T-helper 22 cell (primary cell): ENCODE measurements around the gene C5orf24.
"Not testable (repeated sequence)": the region's sequence is repeated elsewhere in the genome, so short reads cannot be mapped to it uniquely, and the experiment has no call there.

ENCODE experiments used
- DNase-seq: peaks from one replicate; pipeline ENCODE4 v3.0.0-alpha.2; 2020; ENCODE audit warnings: low read depth

C5orf24 gene

DNA sequence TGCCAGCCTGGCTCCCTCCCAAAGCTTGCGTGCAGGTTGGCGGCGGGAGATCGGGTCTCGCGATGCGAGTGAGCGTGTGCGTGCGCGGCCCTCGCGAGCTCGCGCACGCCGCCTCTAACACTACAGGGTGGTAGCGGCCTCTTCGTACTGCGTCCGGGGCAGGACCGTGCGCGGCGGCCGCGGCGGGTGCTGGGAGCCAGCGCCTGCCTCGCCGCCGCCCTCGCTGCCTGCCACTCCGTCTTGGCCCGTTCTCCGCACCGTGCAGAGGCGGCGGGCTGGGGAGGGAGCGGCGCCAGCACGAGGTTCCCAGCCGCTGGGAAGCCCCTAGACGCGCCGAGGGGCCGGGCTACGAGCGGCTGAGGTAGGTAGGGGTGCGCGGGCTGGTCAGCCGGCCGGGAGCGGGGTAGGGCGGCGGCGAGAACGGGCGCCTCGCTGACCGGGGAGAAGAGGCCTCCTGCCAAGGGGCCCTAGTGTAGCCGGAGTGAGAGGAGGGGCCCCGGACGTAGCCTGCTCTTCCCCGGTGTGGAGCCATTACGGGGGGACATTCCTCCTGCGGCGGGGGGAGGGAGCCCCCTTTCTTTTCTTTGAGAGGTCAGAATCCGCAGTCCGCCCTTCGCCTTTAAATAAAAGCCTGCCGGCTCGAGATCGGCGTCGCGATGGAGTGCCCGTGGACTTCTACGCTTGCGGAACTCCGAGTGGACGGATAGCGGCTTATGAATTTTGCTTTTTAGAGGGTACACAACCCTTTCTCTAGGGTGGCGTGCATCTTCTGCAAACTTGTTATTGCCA, at the start of gene C5orf24:
Gene C5orf24, plus strand, starts transcription at position 117 of the 789 bp plus-strand sequence. CDS start 8,933 bp downstream, outside the sequence.
- peak; percentile 85 for DNase-seq

DNA sequence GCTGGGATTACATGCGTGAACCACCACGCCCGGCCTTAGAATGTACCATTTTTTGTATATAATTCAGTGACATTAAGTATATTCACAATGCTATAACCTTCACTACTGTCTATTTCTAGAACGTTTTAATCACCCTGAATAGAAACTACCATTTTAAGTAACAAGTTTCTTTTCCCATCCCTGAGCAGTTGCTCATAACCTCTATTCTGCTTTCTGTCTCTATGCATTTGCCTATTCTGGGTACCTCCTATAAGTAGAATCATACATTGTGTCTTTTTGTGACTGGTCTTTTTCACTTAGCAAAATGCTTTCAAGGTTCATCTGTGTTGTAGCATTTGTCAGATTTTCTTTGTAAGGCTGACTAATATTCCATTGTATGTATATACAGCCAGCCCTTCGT, 47.3 kb upstream of the C5orf24 start:
- DNase-seq, result no peak

GRCh38 chr5:134803821-134804220, 41.9 kb upstream of the C5orf24 start:
- no peak for DNase-seq

- DNase-seq, result no peak
Observed at GRCh38 chr5:134813407-134813806, 32.4 kb upstream of the C5orf24 start.

DNA sequence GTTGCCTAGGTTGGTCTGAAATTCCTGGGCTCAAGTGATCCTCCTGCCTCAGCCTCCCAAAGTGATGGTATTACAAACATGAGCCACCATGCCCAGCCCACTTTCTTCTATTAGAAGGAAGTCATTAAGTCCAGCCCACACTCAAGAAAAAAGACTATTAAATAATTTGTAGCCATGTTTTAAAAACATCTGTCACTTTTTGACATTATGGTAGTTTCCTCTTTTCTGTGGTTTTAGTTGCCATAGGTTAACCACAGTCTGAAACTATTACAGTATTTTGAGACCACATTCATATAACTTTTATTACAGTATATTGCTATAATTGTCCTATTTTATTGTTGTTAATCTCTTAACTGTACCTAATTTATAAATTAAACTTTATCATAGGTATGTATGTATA, 31.9 kb upstream of the C5orf24 start:
- DNase-seq, result no peak

DNA sequence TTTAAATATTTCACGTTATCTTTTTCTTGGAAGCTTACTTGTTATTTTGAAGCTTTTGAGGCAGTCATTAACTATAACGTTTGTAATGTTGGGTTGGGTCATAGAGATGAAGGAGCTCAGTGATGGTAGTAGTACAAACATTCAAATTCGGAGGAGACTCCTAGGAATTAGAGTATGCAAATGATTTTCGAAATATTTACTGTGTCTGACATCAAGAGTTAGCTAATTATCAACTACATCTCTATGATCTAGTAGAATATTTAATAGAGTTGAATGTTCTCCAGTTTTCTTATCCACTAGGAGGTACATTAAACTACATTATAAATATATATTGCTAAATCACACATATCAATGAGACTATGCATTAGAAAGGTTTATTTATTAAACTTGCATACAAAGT, 28.8 kb upstream of the C5orf24 start:
- no peak for DNase-seq

DNA sequence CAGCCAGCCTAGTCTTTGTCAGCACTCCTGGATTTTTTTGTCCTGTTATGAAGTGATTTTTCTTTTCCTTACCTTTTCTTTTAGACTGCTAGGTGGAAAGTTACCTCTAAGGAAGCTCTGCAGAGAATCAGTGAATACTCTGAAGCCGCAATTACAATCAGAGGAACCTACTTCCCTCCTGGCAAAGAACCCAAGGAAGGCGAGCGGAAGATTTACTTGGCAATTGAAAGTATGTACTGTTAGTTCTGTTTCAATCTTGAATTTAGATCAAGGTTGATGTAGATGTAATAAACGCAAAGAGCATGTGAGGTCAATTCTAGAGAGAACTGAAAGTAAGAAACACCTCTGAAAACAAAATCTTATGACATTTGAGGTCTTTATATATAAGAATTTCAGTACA, 27.0 kb upstream of the C5orf24 start:
- no peak for DNase-seq

DNA sequence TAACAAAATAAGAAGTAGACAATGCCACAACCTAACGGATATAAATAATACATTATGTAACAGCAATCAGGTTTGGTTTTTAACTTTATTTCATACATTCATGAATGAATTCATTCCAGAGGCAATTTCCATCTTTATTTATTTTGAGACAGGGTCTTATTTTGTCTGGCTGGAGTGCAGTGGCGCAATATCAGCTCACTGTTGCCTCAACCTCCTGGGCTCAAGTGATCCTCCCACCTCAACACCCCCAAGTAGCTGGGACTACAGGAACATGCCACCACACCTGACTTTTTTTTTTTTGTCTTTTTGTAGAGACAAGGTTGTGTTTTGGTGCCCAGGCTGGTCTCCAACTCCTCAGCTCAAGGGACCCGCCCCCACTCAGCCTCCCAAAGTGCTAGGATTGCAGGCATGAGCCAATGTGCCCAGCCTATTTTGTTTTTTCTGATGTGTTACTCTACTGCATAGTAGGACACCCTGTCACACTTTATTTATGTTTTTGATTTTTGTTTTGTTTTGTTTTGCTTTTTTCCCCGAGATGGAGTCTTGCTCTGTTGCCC, 26.3 kb upstream of the C5orf24 start:
- no peak for DNase-seq

DNA sequence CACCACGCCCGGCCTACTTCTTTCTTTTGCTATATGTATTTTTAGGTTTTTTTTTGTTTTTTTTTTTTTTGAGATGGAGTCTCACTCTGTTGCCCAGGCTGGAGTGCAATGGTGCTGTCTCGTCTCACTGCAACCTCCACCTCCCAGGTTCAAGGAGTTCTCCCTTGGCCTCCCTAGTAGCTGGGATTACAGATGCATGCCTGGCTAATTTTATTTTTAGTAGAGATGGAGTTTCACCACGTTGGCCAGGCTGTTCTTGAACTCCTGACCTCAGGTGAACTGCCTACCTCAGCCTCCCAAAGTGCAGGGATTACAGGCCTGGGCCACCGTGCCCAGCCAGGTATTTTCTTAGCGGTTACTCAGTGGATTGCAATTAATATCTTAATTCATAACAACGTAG, 23.9 kb upstream of the C5orf24 start:
- DNase-seq, result no peak

- no peak for DNase-seq
Observed at GRCh38 chr5:134824681-134825080, 21.1 kb upstream of the C5orf24 start.

DNA sequence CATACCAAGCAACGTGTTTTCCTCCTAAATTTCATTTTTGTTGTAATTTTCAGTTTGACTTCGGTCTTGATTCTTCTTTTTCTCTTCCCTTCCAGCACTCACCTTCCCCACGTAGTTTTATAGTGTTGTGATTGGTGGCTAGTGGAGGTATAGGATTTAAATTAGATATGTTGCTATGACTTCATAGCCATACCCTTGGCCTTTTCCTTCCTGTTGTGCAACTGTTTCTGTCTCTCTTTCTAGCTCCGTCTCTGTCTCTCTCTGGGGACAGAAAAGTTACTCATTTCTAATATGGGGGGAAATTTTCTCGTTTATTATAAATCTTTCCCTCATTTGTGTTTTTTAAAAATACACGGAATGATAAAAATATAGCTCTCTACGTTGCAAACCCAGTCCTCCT, 20.6 kb upstream of the C5orf24 start:
- DNase-seq, result no peak

DNA sequence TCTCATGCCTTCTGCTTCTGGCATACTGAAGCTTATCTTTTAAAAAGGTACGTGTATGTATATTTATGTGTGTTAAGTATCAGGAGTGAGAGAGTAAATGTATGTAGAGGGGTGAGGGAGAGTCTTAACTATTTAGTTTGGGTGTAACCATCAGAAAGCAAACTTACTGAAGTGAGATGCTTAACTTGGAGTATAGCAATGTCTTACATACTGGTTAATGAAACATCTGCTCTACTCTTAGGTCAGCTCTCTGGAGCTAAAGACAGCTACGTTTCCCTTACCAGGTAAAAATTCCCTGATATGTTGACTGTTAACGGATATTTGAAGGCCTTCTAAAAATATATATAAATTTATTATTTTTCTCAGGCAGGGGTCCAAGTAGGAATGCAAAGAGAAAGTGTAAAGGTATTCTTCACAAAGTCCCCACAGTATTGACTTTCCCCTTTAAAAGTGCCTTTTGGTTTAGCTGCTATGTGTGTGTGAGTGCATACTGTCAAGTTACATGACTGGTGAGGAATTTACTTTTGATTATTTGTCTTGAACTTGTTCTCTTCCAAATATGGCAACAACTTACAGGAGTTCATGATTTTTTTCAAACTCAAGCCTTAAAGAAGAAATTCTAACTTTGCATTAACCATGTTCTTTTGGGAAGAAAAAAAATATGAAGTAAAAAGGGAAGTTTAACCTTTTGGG, 12.3 kb upstream of the C5orf24 start:
- no peak for DNase-seq

- DNase-seq, result no peak
Observed at GRCh38 chr5:134835623-134836022, 10.1 kb upstream of the C5orf24 start.

GRCh38 chr5:134837530-134838181, 8.1 kb upstream of the C5orf24 start:
- DNase-seq, result no peak

GRCh38 chr5:134838361-134838760, 7.4 kb upstream of the C5orf24 start:
- not testable (repeated sequence) for DNase-seq

DNA sequence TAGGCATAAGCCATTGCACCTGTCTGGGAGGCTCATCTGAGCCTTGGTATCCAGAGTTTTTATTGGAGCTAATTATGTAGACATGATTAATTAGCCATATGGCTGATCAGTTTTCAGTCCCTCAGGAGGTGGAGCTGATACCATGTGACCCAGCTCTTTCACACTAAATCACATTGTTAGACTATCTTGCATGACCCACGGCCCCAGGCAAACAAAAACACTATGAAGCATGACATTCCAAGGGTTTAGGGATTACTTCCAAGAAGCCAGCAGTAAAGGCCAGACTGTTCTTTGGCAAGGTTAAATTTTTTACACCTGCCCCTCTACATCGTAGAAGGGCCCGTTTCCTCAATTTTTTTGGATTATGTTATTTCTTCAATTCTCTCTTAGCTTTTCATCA, 5.0 kb upstream of the C5orf24 start:
- DNase-seq, result no peak

DNA sequence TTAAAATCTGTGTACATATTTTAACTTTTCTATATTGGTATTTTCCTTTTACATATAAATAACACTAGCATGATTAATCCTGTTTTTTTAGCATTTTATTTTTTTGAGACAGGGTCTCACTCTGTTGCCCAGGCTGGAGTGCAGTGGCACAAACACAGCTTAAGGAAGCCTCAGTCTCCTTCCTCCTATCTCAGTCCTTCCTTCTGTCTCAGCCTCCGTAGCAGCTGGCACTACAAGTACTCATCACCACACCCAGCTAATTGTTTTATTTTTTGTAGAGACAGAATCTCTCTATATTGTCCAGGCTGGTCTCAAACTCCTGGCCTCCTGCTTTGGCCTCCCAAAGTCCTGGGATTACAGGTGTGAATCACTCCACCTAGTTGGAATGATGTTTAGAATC, 1.5 kb upstream of the C5orf24 start:
- DNase-seq, result no peak

GRCh38 chr5:134845335-134845851, 375 bp upstream of the C5orf24 start:
- DNase-seq, result no peak

DNA sequence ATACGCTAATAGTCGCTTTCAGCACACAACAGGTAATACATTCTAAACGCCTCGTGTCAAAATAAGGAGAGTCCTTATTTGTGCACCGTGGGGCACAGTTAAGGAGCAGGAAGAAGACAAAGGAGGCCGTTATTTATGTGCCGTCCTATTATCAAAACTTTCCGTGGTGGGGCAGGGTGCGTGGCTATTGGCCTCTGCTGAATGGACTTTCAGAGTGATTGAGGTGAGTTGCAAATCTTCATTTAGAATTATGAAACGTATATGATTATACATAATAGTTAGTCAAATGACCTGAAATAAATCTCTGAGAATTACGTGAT, 833 bp downstream of the C5orf24 start:
- no peak for DNase-seq

DNA sequence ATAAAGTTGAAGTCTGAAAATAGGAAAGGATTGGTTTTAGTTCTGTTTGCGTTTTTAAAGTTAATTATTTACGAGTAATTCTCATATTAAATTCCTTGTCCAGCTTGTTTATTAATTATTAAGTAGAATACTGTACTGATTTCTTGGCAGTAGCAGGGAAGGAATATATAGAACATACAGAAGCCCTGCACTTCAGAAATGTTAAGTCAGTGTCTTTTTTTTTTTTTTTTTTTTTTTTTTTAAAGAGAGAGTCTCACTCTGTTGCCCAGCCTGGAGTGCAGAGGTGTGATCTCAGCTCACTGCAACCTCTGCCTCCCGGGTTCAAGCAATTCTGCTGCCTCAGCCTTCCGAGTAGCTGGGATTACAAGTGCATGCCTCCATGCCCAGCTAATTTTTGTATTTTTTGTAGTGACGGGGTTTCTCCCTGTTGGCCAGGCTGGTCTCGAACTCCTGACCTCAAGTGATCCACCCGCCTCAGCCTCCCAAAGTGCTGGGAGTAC, 3.7 kb downstream of the C5orf24 start:
- DNase-seq, result not testable (repeated sequence)

- DNase-seq, result no peak
Observed at GRCh38 chr5:134851307-134851923, 5.6 kb downstream of the C5orf24 start.

GRCh38 chr5:134856465-134856864, 10.7 kb downstream of the C5orf24 start:
- DNase-seq, result not testable (repeated sequence)
